Right hindlimb (tissue), 1 donor: ENCODE results near the gene HHIPL1.

Experiments
- DNase-seq: peaks from one replicate; pipeline ENCODE4 v3.0.0-alpha.2; 2018

HHIPL1 gene

DNA sequence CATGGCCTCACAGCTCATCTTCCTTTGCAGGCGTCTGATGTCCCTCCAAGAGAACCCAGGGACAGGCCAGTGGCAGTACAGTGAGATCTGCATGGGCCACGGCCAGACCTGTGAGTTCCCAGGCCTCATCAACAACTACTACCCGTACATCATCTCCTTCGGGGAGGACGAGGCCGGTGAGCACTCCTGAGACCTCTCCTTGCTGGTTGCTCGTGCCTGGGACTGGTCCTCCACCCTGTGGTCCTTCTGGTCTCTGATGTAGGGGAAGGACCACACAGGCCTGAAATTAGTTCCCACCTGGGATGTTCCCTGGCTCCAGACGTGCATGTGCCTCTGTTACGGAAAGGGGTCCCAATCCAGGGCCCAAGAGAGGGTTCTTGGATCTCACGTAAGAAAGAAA lies 17.9 kb downstream of the HHIPL1 start:
- no peak for DNase-seq

DNA sequence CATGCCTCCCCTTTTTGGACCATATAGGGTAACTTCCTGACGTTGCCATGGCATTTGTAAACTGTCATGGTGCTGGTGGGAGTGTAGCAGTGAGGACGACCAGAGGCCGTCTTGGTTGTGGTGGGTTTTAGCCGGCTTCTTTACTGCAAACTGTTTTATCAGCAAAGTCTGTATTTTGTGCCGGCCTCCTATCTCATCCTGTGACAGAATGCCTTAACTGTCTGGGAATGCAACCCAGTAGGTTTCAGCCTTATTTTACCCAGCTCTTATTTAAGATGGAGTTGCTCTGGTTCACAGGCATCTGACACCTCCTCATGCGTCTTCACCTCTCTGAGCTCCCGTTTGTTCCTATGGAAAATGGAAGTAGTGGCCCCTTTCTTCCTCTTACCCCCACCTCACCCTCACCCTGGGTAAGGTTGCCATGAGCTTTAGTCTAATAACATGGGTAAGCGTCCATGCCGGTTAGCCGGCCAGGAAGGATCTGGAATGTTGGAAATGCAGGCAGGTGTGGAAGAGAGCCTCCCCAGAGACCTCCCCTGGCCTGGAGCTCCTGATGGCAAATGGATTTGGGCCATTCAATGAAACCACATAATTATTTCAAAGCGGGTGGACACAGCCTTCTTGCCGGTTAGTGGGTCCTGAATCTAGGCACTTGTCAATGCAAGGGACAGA lies 18.6 kb downstream of the HHIPL1 start:
- DNase-seq: no peak

DNA sequence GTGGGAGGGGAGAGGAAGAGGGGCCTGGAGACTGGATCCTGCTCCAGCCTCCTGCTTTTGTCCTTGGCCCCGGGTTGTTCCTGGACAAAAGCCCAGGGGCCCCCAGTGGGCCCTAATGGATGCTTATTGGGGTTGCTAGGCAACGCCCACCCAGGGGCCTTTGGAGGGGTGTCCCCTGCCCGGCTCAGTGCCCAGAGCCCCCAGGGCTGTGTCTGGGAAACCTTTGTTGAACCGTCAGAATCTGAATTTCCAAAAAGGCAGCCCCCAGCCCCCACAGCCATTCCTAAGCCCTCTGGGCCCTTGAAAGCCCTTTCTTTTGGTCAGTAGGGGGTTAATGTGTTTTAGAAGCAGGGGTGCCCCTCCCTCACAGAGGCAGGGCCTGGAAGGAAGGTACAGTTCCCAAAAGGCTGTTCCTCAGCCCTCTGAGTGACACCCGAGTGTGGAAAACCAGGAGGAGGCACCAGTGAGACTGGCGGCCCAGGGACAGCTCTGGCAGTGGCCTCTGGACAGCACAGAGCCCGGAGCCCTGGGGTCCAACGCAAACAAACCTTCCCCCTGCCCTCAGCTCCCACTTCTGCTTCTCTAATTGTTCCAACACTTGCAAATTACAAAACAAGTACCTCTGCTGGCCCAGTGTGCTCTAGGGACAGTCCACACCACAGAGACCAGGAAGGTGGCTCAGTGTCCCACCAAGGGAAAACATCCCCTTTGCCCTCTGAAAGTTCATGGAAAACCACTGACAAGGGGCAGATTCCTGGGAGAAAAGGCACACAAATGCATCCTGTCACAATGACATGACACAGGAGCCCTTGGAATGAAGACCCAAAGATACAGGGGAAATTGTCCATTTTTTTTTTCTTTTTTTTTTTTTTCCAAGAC lies 19.4 kb downstream of the HHIPL1 start:
- DNase-seq: no peak

DNA sequence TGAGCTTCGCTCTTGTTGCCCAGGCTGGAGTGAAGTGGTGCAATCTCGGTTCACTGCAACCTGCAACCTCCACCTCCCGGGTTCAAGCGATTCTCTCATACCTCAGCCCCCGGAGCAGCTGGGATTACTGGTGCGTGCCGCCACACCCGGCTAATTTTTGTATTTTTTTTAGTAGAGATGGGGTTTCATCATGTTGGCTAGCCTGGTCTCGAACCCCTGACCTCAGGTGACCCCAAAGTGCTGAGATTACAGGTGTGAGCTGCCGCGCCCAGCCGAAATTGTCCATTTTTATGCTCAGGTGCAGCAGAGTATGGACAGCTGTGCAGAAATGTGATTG lies 20.0 kb downstream of the HHIPL1 start:
- no peak for DNase-seq

DNA sequence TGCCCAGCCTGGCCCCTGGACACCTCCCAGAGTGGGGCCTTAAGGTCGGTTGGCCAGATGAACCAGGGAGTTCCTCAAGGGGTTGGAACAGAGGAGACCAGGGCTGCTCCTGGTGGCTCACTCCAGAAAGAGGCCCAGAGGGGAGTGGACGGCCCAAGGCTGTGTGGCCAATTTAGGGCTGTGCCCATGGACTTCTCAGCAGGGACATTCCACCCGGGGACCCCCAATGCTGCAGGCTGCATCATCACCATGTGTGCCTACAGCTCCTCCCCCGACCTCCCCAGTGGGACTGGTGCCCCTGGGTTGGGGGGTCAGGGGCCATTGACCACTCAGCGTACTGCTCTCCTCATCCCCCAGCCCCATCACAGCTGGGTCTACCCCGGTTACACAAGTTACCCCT lies 21.6 kb downstream of the HHIPL1 start:
- no peak for DNase-seq

DNA sequence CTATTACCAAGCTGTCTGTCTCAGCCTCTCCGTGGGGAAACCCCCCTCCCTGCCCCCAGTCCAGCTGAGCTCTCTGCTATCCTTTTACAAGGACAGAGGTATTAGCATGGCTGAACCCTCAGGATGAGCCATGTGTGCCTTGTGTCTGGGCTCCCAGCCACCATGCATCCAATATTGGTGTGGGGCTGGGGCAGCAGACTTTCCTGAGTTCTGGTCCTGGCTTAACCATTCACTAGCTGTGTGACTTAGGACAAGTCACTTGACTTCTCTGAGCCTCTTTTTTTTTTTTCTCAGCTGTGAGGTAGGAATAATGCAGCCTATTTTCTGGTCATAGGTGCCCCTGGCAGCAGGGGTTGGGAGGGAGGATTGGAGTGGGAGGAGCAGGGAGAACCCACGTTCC lies 22.1 kb downstream of the HHIPL1 start:
- DNase-seq: no peak

DNA sequence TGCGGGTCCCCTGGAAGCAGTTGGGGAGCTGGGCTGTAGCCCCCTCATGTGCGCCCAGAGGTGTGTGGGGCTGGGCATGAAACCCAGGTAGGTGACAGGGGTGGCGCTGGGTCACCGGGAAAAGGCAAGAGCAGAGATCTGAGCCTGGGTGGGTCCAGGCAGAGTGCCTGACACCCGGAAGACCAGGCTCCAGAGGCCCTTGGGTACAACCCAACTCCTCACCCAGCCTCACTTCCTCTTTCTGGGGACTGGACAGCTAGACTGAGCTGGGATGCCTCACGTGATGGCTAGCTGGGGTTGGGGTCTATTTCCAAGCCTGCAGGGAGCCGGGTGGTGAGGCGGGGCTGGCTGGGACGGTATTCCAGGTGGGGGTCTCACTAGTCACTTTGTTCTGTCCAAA lies 22.9 kb downstream of the HHIPL1 start:
- DNase-seq: no peak

DNA sequence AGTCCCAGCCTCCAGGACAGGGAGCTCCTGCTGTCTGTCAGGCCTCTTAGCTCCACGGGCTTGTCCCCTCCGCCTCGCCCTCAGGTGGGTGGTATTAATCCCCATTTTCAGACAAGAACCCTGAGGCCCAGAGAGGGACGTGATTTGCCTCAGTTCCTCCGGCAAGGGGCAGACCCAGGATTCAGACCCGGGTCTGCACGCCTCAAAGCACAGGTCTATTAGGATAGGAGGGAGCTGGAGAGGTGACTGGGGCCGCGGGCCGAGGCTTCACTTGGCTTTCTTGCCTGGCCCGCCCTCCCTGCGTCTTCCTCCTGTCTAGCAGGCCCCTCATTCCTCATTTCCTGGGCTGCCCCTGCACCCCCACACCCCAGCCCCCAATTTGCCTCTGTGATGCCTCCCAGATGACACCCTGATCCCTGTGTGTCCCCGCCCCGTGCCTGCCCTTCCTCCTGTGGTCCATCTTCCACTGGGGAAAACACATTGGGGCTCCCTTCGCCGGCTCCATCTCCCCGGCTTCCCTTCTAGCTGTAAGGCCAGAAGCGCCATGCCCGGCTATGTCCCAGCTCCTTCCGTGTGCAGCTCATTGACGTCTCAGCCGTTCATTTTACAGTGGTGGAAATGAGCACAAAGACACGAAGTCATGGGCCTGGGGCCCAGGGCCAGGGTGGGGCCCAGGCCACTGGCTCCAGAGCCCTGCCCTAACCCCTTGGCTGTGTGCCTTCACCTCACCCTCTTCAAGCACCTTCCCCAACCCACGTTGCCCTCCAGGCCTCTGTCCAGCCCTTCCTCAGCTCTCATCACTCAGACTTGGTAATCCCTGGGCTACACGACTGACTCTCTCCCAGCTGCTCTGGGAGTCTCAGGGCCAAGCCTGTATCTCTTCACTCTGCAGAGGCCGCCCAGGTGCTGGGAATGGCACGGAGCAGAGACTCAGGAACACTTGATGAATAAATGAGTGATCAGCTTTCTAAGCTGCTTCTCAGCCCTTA lies 23.7 kb downstream of the HHIPL1 start:
- no peak for DNase-seq

DNA sequence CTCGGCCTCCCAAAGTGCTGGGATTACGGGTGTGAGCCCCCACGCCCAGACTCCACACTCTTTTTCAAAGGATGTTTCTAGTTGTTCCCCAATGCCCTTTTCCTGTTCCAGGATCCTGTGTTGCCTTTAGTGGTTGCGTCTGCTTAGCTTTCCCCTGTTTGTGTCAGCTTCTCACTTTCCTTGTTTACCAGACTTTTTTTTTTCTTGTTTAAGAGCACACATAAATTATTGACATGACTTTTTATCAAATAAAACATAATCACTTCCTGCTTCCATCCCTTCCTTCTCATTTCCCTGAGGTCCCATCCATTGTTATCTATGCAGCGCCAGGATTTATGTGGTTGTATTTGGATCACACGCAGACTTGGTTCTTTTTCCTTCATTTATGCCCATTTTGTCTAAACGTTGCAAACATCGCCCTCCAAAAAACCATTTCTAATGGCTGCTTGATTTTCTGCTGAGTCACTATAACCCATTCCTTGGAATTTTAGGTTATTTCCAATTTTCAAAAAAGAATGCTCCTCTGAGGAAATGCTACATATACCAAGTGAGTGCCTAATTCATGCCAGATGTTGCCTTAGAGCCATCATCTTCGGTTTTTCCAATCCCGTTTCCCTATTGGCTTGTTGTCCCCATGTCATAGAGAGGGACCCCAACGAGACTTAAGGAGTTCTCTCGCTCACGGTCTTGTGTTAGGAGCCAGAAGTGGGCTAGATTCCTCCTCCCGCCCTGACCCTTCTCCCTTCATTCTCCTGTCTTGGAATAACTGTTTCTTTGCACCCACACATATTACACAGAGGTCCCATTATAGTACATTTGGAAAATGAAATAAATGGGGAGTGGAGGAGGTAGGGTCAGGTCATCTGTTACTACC lies 25.7 kb downstream of the HHIPL1 start:
- DNase-seq: no peak

DNA sequence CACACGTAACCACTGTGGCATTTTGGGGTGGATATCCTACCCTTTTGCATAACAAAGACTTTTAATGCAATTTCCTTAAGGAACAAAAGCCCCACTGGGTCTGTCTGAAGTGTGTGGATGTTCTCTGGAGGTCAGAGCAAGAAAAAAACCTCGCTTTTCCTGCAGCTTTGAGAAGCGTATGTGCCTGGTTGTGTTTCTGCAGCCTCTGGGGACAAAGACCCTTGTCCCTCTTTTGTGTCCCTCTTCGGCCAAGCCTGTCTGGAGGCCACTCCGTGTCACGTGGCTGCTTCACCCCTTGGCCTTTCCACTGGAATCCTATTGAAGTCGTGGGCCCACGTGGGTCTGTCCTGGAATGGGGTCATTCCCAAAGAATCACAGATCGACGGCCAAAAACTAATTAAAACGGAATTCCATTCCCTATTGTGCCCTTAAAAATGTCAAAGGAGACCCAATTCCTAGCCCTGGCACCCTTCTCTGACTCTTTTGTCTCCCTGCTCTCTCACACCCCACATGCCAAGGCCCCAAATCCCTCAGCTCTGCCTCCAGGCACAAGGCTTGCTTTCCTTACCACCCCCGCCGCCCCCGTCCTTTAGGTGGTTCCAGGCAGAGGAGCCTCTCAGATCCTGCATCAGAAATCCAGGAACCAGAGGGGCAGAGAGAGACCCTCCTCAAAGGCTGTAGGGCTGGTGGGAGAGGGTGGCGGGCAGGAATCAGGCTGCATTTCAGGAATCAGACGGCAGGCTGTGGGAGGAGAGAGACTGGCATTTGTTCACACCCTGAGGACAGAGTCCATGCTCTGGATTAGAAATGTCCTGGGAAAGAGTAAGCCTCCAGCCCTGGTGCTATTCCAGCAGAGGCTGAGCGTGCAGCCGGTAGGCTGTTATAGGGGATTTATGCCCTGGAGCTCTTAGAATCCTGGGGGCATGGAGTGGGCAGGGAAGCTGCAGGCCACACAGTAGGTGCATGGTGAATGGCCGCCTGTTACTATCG lies 26.6 kb downstream of the HHIPL1 start:
- peak; percentile 15 for DNase-seq

DNA sequence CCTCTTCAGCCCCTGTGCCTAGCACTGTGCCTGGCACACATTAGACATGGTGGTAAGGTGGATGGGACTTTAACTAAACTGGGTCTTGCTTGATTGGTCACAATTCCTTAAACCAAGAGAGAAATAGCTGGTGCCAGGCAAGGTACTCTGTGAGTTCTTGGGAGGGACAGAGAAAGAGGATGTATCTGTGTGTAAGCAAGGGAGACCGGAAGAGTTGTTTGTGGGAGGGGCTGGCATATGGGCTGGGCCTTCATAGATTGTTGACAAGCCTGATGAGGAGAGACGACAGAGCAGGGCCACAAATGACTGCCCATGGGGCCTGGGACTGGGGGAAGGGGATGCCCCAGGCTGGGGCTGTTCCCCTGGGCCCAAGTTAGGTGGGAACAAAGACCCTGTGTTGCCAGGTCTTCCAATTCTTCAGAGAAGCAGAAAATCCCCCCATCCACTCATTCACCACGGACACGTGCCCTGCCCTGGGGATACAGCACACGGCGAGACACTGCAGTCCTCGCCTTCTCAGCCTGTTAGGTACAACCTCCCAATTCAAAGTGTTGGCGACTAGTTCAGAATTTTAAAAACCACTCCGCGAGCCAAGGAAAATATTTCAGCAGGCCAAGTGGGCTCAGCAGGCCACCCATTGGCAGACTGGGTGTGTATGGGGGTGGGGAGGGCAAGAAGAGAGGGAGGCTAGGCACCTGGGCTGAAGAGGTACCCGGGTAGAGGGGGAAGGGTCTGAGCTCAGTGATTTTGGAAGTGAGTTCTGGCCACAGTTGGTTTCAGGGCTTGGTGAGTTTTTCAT lies 27.8 kb downstream of the HHIPL1 start:
- DNase-seq: peak; percentile 52

DNA sequence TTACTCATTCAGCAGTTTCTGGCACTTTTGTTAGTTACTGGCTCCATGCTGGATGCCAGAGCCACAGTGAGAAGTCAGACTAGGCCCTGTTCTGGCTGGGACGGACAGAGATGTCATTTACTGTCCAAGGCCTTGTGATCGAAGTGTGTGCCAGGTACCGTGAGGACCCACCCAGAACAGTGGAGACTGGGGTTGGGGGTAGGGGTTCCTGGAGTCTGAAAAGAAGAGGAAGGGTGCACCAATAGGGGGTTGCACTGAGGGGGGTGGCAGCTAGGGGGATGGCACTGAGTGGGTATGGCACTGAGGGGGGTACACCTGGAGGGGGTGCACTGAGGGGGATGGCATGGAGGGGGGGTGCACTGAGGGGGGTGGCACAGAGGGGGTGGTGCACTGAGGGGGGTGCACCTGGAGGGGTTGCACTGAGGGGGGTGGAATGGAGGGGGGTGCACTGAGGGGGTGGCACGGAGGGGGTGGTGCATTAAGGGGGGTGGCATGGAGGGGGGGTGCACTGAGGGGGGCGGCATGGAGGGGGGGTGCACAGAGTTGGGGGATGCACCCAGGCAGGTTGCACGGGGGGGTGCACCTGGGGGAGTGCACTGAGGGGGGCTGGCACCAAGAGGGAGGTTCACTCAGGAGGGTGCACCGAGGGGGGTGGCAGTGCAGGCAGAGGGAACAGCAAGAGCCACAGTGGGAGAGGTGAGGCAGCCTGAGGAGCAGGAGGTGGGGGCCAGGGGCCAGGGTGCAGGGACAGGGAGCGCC lies 28.6 kb downstream of the HHIPL1 start:
- DNase-seq: peak; percentile 12

DNA sequence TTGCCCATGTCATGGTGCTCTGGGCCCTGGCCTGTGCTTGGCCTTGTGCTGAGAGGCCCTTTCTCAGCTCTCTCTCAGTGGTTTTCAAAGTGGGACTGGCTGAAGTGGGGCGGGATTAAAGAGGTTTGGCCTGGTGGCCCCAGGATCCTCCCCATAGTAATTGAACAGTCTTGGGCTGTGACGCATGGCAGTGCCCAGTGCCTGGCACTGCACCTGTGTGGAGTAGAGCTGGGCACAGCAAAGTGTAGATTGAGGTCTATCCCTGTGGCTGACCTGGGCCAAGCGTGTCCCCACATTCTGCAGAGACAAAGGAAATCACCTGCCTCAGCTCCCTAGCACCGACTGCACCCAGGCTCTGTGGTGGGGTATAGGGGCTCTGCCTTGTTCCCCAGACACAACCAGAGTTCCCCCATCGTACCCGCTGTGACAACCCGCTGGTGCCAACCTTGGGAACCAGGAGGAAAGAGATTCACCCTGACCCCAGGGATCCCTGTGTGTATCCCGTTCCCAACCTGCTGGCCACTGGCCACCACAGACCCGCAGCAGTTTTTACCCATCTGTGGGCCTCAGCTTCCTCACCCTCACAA lies 29.2 kb downstream of the HHIPL1 start:
- peak; percentile 17 for DNase-seq

DNA sequence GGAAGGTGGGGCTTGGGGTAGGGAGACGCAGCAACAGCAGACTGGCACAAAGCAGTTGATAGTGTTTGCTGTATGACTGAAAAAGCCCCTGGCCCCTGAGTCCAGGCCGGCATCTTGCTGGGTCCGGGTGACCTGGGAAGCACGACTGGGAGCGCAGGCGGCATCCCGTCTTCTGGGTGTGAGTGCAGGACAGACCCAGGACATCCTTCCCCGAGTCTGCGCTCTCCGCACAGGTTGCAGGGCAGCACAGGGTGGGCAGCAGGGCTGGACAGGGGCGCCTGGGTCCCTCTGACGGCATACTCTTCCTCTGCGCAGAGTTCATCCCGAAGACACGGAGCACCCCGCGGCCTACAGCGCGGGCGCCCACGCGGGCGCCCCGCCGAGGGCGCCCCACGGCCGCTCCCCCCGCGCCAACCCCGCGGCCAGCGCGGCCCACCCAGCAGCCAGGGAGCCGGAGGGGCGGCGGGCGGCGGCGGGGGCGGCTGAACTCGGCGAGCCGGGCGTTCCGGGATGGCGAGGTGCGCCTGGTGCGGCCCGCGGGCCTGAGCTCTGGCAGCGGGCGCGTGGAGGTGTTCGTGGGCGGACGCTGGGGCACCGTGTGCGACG lies 29.9 kb downstream of the HHIPL1 start:
- peak; percentile 22 for DNase-seq

DNA sequence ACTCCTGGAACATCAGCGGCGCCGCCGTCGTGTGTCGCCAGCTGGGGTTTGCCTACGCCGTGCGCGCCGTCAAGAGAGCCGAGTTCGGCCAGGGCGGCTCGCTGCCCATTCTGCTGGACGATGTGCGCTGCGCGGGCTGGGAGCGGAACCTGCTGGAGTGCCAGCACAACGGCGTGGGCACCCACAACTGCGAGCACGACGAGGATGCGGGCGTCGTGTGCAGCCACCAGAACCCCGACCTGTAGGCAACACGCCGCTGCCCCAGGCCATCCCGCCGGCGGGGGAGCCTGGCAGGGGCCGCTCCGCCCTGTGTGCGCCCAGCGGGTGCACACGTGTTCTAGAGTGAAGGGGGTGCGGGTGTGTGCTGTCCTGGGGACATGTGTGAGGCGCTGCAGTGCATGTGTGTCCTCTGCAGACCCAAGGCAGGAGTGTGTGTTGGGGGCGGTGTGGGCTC lies 30.5 kb downstream of the HHIPL1 start:
- DNase-seq: peak; percentile 15

DNA sequence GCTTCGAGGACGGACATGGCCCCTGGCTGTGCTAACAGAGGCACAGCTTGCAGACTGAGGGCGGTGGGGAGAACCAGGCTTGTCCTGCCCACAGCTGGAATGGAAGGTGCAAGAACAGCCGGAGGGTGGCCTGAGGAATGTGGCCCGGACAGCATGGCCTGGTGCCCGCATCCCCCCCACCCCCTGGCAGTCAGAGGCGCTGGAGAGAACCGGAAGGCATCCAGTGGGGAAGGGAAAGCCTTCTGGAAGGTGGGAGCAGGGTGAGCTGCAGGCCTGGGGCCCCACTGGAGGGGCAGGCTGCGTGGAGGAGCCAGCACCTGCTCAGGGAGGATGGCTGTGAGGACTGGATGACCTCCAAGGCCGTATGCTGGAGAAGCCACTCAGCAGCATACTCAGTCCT lies 31.0 kb downstream of the HHIPL1 start:
- peak; percentile 21 for DNase-seq

DNA sequence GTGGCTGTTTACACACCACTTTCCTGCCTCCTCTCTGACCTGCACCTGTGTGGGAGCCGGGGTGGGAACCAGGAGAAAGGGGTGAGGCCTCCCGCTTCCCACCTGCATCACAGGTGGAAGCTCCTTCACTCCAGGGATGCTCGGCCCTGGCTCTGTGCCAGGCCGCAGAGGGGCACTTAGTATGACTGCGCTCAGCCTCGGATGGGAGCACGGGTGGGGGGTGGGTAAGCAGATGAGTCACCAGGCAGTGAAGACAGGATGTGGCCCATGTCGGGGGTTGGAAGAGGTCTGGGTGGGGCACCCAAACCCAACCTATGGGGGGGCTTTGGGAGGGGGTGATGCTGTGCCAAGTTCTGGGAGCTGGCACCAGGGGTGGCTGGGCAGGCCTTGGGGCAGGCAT lies 31.7 kb downstream of the HHIPL1 start:
- DNase-seq: peak; percentile 19
